K562 (cell line): Measurements from ENCODE around the gene MPC1.

Experiments
- CREB1 ChIP-seq, 2 experiments: sonication (generic) in 1 of 2; formaldehyde crosslinking in 1 of 2; IDR thresholded peaks; 2 replicates each; pipeline versions ENCODE4 v1.6.1 to v1.8.0; 2012 to 2022; ENCODE audit warnings: inconsistent platforms in 1 of 2, mild to moderate bottlenecking in 1 of 2, missing genetic modification reagents in 1 of 2, moderate library complexity in 1 of 2
- E2F4 ChIP-seq: sonication (generic); formaldehyde crosslinking; IDR thresholded peaks from 2 replicates; pipeline ENCODE4 v1.8.0; 2022; ENCODE audit warnings: mild to moderate bottlenecking, low read depth, missing genetic modification reagents
- POLR2AphosphoS5 ChIP-seq: IDR thresholded peaks from 2 replicates; pipeline ENCODE4 v1.6.1; 2011; ENCODE audit warnings: mild to moderate bottlenecking, low read depth, low read length, moderate library complexity; ENCODE audit not compliant: control insufficient read depth, insufficient read depth
- ZBTB43 ChIP-seq: sonication (generic); formaldehyde crosslinking; IDR thresholded peaks from 2 replicates; pipeline ENCODE4 v1.8.0; 2023; ENCODE audit warnings: mild to moderate bottlenecking, missing genetic modification reagents

- TF ChIP-seq E2F4 (CRISPR knock-in tag), result no peak
- no peak for TF ChIP-seq POLR2AphosphoS5
- no peak for TF ChIP-seq ZBTB43 (CRISPR knock-in tag)
- no peak for TF ChIP-seq CREB1 (IDR thresholded peaks at IDR 0.05)
- no peak for TF ChIP-seq CREB1 (CRISPR knock-in tag; IDR thresholded peaks at IDR 0.05)
These were observed 29.0 kb upstream of the MPC1 start for GRCh38 chr6:166411721-166412151.
